GM21529 (cell line): ENCODE measurements around the gene PDCD4.
"Not testable (repeated sequence)": the region's sequence is repeated elsewhere in the genome, so short reads cannot be mapped to it uniquely, and the experiment has no call there.

Source experiments
- ATAC-seq: cut with Tn5 transposase; IDR thresholded peaks from one replicate; pipeline ENCODE4 v1.9.1; 2021; ENCODE audit not compliant: unreplicated experiment

PDCD4 gene

GRCh38 chr10:110880012-110880411 is 8.3 kb downstream of the PDCD4 start:
- ATAC-seq: no peak

GRCh38 chr10:110881247-110881646 is 9.5 kb downstream of the PDCD4 start:
- ATAC-seq: no peak

GRCh38 chr10:110881905-110882304 is 10.2 kb downstream of the PDCD4 start:
- no peak for ATAC-seq

- no peak for ATAC-seq
Observed at GRCh38 chr10:110883924-110884323, 12.2 kb downstream of the PDCD4 start.

GRCh38 chr10:110885932-110886674 is 14.4 kb downstream of the PDCD4 start:
- ATAC-seq: no peak

GRCh38 chr10:110887560-110887959 is 15.8 kb downstream of the PDCD4 start:
- ATAC-seq: no peak

GRCh38 chr10:110892602-110893288 is 21.0 kb downstream of the PDCD4 start:
- ATAC-seq: no peak

GRCh38 chr10:110893559-110894179 is 21.9 kb downstream of the PDCD4 start:
- ATAC-seq: peak; percentile 73

- no peak for ATAC-seq
Observed at GRCh38 chr10:110897184-110897583, 25.5 kb downstream of the PDCD4 start.

GRCh38 chr10:110898391-110898790 is 26.7 kb downstream of the PDCD4 start:
- no peak for ATAC-seq

GRCh38 chr10:110900983-110901382 is 29.3 kb downstream of the PDCD4 start:
- no peak for ATAC-seq

- no peak for ATAC-seq
Observed at GRCh38 chr10:110901954-110902819, 30.5 kb downstream of the PDCD4 start.

- peak; percentile 79 for ATAC-seq
Observed at GRCh38 chr10:110903280-110904278, 31.9 kb downstream of the PDCD4 start.

- ATAC-seq: no peak
Observed at GRCh38 chr10:110910138-110910537, 38.4 kb downstream of the PDCD4 start.

- ATAC-seq: no peak
Observed at GRCh38 chr10:110912374-110912773, 40.6 kb downstream of the PDCD4 start.

GRCh38 chr10:110914431-110914830 is 42.7 kb downstream of the PDCD4 start:
- ATAC-seq: no peak

- ATAC-seq: no peak
Observed at GRCh38 chr10:110915035-110915434, 43.3 kb downstream of the PDCD4 start.

- not testable (repeated sequence) for ATAC-seq
Observed at GRCh38 chr10:110915600-110915999, 43.9 kb downstream of the PDCD4 start.

GRCh38 chr10:110916554-110917346 is 45.0 kb downstream of the PDCD4 start:
- ATAC-seq: no peak
